OCI-LY1 (cell line): Measurements from ENCODE around the gene OPRM1.

ENCODE experiments used
- H2AFZ ChIP-seq: fragments of 200-600 bp; sonication (generic), shearing (Covaris generic); 2 replicates; pipeline ENCODE4 v1.6.0; 2014; ENCODE audit warnings: antibody characterized with exemption, mild to moderate bottlenecking, low read length
- H3F3A ChIP-seq: fragments of 200-600 bp; sonication (generic), shearing (Covaris generic); 2 replicates; pipeline ENCODE4 v1.6.0; 2014; ENCODE audit warnings: mild to moderate bottlenecking, antibody characterized with exemption, low read length, moderate library complexity; ENCODE audit not compliant: insufficient read depth
- H3K27ac ChIP-seq: fragments of 200-600 bp; sonication (generic); 2 replicates; pipeline ENCODE4 v1.5.1; 2014; ENCODE audit warnings: low read length, mixed run types, mild to moderate bottlenecking, low read depth; ENCODE audit not compliant: poor library complexity, severe bottlenecking
- H3K27me3 ChIP-seq: fragments of 200-600 bp; sonication (generic); 2 replicates; pipeline ENCODE4 v1.6.0; 2014; ENCODE audit warnings: antibody characterized with exemption, mild to moderate bottlenecking, low read length, moderate library complexity; ENCODE audit not compliant: insufficient read depth
- H3K36me3 ChIP-seq: fragments of 200-600 bp; sonication (generic); 2 replicates; pipeline ENCODE4 v1.6.1; 2014; ENCODE audit warnings: mild to moderate bottlenecking, antibody characterized with exemption, low read length, moderate library complexity, mixed read lengths; ENCODE audit not compliant: insufficient read depth
- H3K4me1 ChIP-seq: fragments of 200-600 bp; sonication (generic); 2 replicates; pipeline ENCODE4 v1.5.1; 2014; ENCODE audit warnings: mild to moderate bottlenecking, low read length, moderate library complexity; ENCODE audit not compliant: insufficient read depth, severe bottlenecking
- H3K4me2 ChIP-seq: fragments of 200-600 bp; sonication (generic), shearing (Covaris generic); 2 replicates; pipeline ENCODE4 v1.6.1; 2014; ENCODE audit warnings: low read length
- H3K4me3 ChIP-seq: fragments of 200-600 bp; sonication (generic); 2 replicates; pipeline ENCODE4 v1.5.1; 2014; ENCODE audit warnings: low read length, low read depth, mild to moderate bottlenecking, mixed read lengths; ENCODE audit not compliant: poor library complexity, severe bottlenecking
- H3K79me2 ChIP-seq: fragments of 200-600 bp; shearing (Covaris generic); 2 replicates; pipeline ENCODE4 v1.6.1; 2016; ENCODE audit warnings: mixed run types, low read length, mixed read lengths; ENCODE audit not compliant: insufficient read depth
- H3K9ac ChIP-seq: fragments of 200-600 bp; sonication (generic), shearing (Covaris generic); 2 replicates; pipeline ENCODE4 v1.6.1; 2014; ENCODE audit warnings: mild to moderate bottlenecking, low read length, mixed read lengths
- H3K9me2 ChIP-seq: fragments of 200-600 bp; sonication (generic), shearing (Covaris generic); 2 replicates; pipeline ENCODE4 v1.6.1; 2014; ENCODE audit warnings: low read depth, mild to moderate bottlenecking, low read length, mixed read lengths
- H3K9me3 ChIP-seq: fragments of 200-600 bp; shearing (Covaris generic); 2 replicates; pipeline ENCODE4 v1.6.1; 2014; ENCODE audit warnings: low read length, mixed read lengths
- H4K20me1 ChIP-seq: fragments of 200-600 bp; sonication (generic), shearing (Covaris generic); 2 replicates; pipeline ENCODE4 v1.6.0; 2016; ENCODE audit warnings: mild to moderate bottlenecking, low read length; ENCODE audit not compliant: insufficient read depth
- CTCF ChIP-seq: fragments of 200-600 bp; sonication (generic), shearing (Covaris generic); IDR thresholded peaks from 2 replicates; pipeline ENCODE4 v1.5.1; 2017; ENCODE audit warnings: mild to moderate bottlenecking, antibody characterized with exemption, low read length, moderate library complexity, mixed read lengths
- EZH2 ChIP-seq: fragments of 200-600 bp; sonication (generic), shearing (Covaris generic); IDR thresholded peaks from 2 replicates; pipeline ENCODE4 v1.8.0; 2017; ENCODE audit warnings: borderline replicate concordance, mixed run types, mild to moderate bottlenecking, antibody characterized with exemption, low read length, moderate library complexity, mixed read lengths

The OPRM1 gene

GRCh38 chr6:154039231-154039842 lies at the start of gene OPRM1:
OPRM1 (plus strand) TSS chr6:154039240; CDS start chr6:154039545, 305 bp downstream.
- Histone ChIP-seq H3K36me3 (no peaks in the 10 kb centered on the region), H3K4me1 (no peaks in the 10 kb centered on the region), H2AFZ (no peak within 1 kb of the TSS), H3K9me3 (no peaks in the 10 kb centered on the region), H3K79me2 (no peaks in the 10 kb centered on the region), H3K9ac (no peak within 1 kb of the TSS), H3K9me2 (no peaks in the 10 kb centered on the region), H3K4me3 (no peak within 1 kb of the TSS), H3K27ac (no peak within 1 kb of the TSS), H3K27me3 (no peaks in the 10 kb centered on the region), H3K4me2 (no peak within 1 kb of the TSS), H3F3A (no peaks in the 10 kb centered on the region), H4K20me1 (no peaks in the 10 kb centered on the region)
- TF ChIP-seq CTCF (no peak), EZH2 (no peak)

GRCh38 chr6:153989989-153990388 lies 49.1 kb upstream of the OPRM1 start:
- H3K9me2 ChIP-seq = no peaks in the 10 kb centered on the region
- no peaks in the 10 kb centered on the region for H3K36me3 ChIP-seq
- no peak overlapping the region for H3K4me2 ChIP-seq
- TF ChIP-seq CTCF = no peak
- H3K27ac ChIP-seq = no peak overlapping the region
- no peaks in the 10 kb centered on the region for H3K9me3 ChIP-seq
- H3F3A ChIP-seq = no peaks in the 10 kb centered on the region
- no peaks in the 10 kb centered on the region for H3K27me3 ChIP-seq
- no peak overlapping the region for H2AFZ ChIP-seq
- no peak overlapping the region for H3K9ac ChIP-seq
- H3K4me3 ChIP-seq = no peak overlapping the region
- no peaks in the 10 kb centered on the region for H3K79me2 ChIP-seq
- no peaks in the 10 kb centered on the region for H3K4me1 ChIP-seq
- H4K20me1 ChIP-seq = no peaks in the 10 kb centered on the region

DNA sequence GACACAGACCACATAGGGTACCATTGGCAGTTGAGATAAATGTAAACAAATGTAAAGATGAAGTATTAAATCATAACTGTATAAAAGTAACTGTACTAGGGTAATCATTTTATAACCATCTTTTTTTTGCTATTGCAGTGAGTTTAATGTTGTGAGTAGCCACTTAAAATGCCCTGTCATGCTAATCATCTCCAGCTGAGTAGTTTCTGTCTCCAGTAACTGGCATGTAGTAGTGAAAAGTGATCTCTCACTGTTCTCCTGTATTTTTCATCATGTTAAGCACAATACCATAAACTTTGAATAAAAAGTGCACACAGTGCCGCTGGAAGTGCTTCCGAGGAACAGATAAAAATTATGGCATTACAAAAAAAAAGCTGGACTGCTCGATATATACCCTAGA lies 45.0 kb upstream of the OPRM1 start:
- H3K27ac ChIP-seq = no peak overlapping the region
- H3K9me2 ChIP-seq = no peaks in the 10 kb centered on the region
- no peak overlapping the region for H2AFZ ChIP-seq
- H3K79me2 ChIP-seq = no peaks in the 10 kb centered on the region
- no peak for TF ChIP-seq EZH2
- no peak for TF ChIP-seq CTCF
- H3K4me3 ChIP-seq = no peak overlapping the region
- H3K9me3 ChIP-seq = no peaks in the 10 kb centered on the region
- no peaks in the 10 kb centered on the region for H3K27me3 ChIP-seq
- no peaks in the 10 kb centered on the region for H3K4me1 ChIP-seq
- H4K20me1 ChIP-seq = no peaks in the 10 kb centered on the region
- no peak overlapping the region for H3K9ac ChIP-seq
- no peak overlapping the region for H3K4me2 ChIP-seq
- H3K36me3 ChIP-seq = no peaks in the 10 kb centered on the region
- no peaks in the 10 kb centered on the region for H3F3A ChIP-seq
